Prostate gland (tissue), 2 donors: Measurements from ENCODE around the gene GOLIM4.

Source experiments
- CTCF ChIP-seq, 4 experiments: fragments of 200-600 bp in 2 of 4; fragments of 450-650 bp in 2 of 4; sonication (generic) in 2 of 4; IDR thresholded peaks; 1 replicate in 3 of 4; 2 replicates in 1 of 4; pipeline ENCODE4 v1.5.1; 2016 to 2019; ENCODE audit warnings: antibody characterized with exemption in 4 of 4, mild to moderate bottlenecking in 2 of 4, moderate library complexity in 2 of 4
- POLR2A ChIP-seq: fragments of 450-650 bp; IDR thresholded peaks from one replicate; pipeline ENCODE4 v1.6.1; 2016; ENCODE audit warnings: antibody characterized with exemption, mild to moderate bottlenecking

DNA sequence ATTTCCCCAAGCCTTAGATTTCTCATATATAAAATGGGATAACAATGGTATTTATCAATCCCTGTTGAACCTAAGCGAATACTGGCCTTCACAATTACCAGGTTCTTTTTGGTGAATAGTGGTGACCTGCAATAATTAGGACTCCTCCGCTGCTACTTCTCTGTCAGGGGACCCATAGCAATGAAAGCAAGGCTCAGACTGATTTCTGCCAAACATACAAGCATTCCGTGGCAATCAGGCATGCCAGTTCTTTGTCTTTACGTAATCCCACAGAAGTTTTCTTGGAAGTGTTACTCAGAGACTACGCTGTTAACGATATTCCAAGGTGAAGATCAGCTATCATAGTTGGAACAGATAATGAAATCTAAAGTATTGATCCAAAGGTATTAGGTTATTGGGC, 105.7 kb downstream of the GOLIM4 start:
- no peak for TF ChIP-seq CTCF (IDR thresholded peaks at IDR 0.05)
- no peak for TF ChIP-seq POLR2A
